Measurements from ENCODE around the gene CHRNA4.
"Not testable (repeated sequence)": the region's sequence is repeated elsewhere in the genome, so short reads cannot be mapped to it uniquely, and the experiment has no call there.

CHRNA4 gene

DNA sequence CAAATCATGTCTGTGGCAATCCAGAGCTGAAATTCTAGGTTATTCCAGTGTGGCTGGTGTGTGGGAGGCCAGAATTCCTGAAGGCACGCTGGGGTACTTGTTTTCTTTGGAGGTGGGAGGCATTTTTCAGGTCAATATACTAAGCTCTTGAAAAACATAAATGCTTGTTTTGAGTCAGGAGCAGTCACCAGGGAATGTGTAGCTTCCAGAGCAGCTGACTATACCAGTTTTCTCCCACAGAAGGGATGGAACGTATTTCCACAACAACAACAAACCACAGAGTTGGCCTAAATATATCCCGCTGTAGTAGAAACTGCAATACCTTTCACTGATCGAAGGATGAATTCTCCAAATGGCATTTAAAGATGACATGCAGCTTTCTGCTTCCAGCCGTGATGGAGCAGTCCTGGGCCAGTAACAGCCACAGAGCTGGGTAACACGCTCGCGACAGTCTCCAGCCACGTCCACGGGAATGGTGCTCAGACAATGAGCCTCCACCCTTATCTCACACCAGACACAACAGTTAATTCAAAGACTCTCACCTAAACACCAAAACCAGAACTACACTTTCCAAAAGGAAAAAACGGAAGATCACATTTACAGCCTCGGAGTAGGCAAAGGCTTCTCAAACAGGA lies 23.2 kb downstream of the CHRNA4 start:
- in situ Hi-C loops (cut with MboI; ENCODE audit: low pct_unique_long_range_greater_than_20kb, low sequenced_read_pairs, unreplicated experiment), result loop anchor here (25.0 kb wide), 1 partner anchor 101 kb away; the partner anchor contains the start of gene BIRC7
- DNase-seq (ENCODE audit: low spot score), result no peak
- TF ChIP-seq, protein P1, sequence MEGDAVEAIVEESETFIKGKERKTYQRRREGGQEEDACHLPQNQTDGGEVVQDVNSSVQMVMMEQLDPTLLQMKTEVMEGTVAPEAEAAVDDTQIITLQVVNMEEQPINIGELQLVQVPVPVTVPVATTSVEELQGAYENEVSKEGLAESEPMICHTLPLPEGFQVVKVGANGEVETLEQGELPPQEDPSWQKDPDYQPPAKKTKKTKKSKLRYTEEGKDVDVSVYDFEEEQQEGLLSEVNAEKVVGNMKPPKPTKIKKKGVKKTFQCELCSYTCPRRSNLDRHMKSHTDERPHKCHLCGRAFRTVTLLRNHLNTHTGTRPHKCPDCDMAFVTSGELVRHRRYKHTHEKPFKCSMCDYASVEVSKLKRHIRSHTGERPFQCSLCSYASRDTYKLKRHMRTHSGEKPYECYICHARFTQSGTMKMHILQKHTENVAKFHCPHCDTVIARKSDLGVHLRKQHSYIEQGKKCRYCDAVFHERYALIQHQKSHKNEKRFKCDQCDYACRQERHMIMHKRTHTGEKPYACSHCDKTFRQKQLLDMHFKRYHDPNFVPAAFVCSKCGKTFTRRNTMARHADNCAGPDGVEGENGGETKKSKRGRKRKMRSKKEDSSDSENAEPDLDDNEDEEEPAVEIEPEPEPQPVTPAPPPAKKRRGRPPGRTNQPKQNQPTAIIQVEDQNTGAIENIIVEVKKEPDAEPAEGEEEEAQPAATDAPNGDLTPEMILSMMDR (IDR thresholded peaks at IDR 0.05; ENCODE audit: extremely low read depth, insufficient read depth, missing control alignments), result no peak

DNA sequence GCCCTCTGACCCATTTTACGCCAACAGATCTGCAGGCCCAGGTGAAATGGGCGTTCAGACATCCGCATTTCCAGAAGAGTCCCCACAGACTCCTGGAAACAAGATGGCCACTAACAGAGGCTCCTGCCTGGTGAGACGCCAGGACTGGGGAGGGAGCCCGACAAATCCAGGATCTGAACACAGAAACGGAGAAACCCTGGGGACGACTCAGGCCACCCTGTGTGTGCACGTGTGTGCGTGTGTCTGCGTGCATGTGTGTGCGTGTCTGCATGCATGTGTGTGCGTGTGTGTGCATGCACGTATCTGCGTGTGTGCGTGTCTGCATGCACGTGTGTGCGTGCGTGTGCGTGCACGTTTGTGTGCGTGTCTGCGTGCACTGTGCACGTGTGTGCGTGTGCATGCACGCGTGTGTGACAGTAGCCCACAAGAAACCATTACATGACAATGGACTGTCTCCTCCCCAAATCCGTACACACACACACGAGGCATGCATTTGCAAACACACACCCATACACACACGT lies 24.9 kb downstream of the CHRNA4 start:
- no peak for DNase-seq (ENCODE audit: low spot score)
- TF ChIP-seq, protein P1 (IDR thresholded peaks at IDR 0.05; ENCODE audit: extremely low read depth, insufficient read depth, missing control alignments), result no peak
- in situ Hi-C loops (cut with MboI; ENCODE audit: low pct_unique_long_range_greater_than_20kb, low sequenced_read_pairs, unreplicated experiment), result loop anchor here (25.0 kb wide), 1 partner anchor 99 kb away; the partner anchor contains the start of gene BIRC7

DNA sequence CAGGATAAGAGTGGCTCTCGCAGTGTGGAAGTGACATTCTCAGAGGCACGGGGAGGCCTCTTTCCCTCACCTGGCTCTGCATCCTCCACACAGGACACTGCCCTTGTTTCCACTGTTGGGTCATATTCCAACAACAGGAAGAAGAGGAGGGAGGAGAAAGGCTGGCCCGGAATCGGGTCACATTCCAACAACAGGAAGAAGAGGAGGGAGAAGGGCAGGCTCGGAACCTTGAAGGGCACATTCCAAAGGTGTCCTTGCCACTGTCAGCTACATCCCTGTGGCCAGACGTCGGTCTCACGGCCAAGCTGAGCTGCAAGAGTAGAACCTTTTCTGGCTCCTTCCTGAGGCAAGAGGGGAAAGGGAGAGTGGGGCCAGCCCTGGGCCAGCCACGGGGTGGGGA lies 25.4 kb downstream of the CHRNA4 start:
- DNase-seq (ENCODE audit: low spot score), result no peak
- in situ Hi-C loops (cut with MboI; ENCODE audit: low pct_unique_long_range_greater_than_20kb, low sequenced_read_pairs, unreplicated experiment), result loop anchor here (25.0 kb wide), 1 partner anchor 98 kb away; the partner anchor contains the start of gene BIRC7

DNA sequence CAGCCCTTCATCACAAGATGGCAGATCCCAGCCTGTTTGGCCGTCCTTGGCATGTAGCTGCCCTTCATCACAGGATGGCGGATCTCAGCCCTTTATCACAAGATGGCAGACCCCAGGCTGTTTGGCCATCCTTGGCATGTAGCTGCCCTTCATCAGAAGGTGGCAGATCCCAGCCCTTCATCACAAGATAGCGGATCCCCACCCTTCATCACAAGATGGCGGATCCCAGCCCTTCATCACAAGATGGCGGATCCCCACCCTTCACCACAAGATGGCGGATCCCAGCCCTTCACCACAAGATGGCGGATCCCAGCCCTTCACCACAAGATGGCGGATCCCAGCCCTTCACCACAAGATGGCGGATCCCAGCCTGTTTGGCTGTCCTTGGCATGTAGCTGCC lies 26.1 kb downstream of the CHRNA4 start:
- in situ Hi-C loops (cut with MboI; ENCODE audit: low pct_unique_long_range_greater_than_20kb, low sequenced_read_pairs, unreplicated experiment), result loop anchor here (25.0 kb wide), 1 partner anchor 98 kb away; the partner anchor contains the start of gene BIRC7
- not testable (repeated sequence) for DNase-seq (ENCODE audit: low spot score)

More for the DNA sequence above, 25.4 kb downstream of the CHRNA4 start:
- TF ChIP-seq, protein P1 (IDR thresholded peaks at IDR 0.05; ENCODE audit: extremely low read depth, insufficient read depth, missing control alignments), result no peak

DNA sequence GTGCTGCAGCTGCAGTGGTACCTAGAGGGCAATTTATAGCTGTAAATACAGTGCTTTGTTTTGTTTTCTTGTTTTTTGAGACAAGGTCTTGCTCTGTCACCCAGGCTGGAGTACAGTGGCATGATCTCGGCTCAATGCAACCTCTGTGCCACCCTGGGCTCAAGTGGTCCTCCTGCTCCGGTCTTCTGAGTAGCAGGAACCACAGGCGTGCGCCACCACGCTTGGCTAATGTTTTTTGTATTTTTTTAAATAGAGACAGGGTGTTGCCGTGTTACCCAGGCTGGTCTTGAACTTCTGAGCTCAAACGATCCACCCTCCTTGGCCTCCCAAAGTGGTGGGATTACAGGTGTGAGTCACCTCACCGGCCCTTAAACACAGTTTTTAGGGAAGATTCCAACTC lies 26.8 kb downstream of the CHRNA4 start:
- TF ChIP-seq, protein P1 (IDR thresholded peaks at IDR 0.05; ENCODE audit: extremely low read depth, insufficient read depth, missing control alignments), result no peak
- in situ Hi-C loops (cut with MboI; ENCODE audit: low pct_unique_long_range_greater_than_20kb, low sequenced_read_pairs, unreplicated experiment), result loop anchor here (25.0 kb wide), 1 partner anchor 97 kb away; the partner anchor contains the start of gene BIRC7
- DNase-seq (ENCODE audit: low spot score), result no peak

DNA sequence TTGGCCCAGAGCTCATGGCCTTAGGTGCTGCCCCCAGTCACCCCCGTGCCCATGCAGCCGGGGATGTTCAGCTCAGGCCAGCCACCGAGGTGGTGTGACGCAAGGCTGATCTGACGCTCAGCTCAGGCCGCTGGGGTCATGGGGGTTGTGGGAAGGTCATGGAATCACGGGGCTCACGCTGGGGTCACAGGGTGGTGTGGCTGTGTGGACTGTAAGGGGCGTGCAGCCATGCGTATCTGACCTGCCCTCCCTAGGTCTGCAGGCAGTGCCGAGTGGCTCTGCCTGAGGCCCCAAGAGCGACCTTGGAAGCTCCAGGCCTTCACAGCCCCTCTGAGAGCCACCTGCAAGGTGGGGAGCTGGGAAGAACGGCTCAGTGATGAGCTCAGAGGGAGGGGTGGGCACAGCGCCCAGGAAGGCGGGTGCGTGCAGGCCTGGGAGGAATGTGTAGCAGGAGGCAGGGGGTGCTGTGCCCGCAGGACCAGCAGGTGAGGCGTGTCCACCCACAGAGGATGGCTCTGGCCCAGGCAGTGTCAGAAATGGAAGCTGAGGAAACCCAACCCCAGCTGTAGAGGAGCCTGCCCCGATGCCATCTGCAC lies 27.8 kb downstream of the CHRNA4 start:
- no peak for DNase-seq (ENCODE audit: low spot score)
- in situ Hi-C loops (cut with MboI; ENCODE audit: low pct_unique_long_range_greater_than_20kb, low sequenced_read_pairs, unreplicated experiment), result loop anchor here (25.0 kb wide), 1 partner anchor 96 kb away; the partner anchor contains the start of gene BIRC7
- TF ChIP-seq, protein P1 (IDR thresholded peaks at IDR 0.05; ENCODE audit: extremely low read depth, insufficient read depth, missing control alignments), result no peak
